Melanocyte of skin (primary cell): ENCODE results near the gene BCL7A. TPM values are rescaled to one million over a fixed set of nuclear protein-coding genes. Genes with fewer than 3 reads are reported as not detected.

Experiments used
- total RNA-seq, 2 donors: library from RNA; depleted of rRNA; stranded (reverse); fragments of >200 nt; gene quantifications; 2 replicates each; pipeline ENCODE4 v1.2.3, GENCODE V29; 2012

BCL7A gene
- 10 to 100 TPM; 10.3 to 10.7 TPM for total RNA-seq

GRCh38 chr12:122021822-122022392 lies at the start of gene BCL7A:
Gene BCL7A, plus strand, starts transcription at chr12:122021884. Its CDS starts 208 bp downstream, at chr12:122022092.

GRCh38 chr12:122078141-122079032 lies 56.7 kb downstream of the BCL7A start, which contains the start of gene MLXIP:
Gene MLXIP, plus strand, starts transcription at chr12:122078756. Its CDS starts 98 bp downstream, at chr12:122078854.

Other genes with a start within 250 kb of the BCL7A start
- 1 to 10 TPM; 6.5 to 7.7 TPM for gene RHOF, start 228.2 kb upstream of the BCL7A start, total RNA-seq
- 1 to 10 TPM; 2.8 to 4.0 TPM for gene SETD1B, start 217.9 kb upstream of the BCL7A start, total RNA-seq
- not detected for gene HPD, start 163.0 kb upstream of the BCL7A start, total RNA-seq
- gene PSMD9, start 133.1 kb upstream of the BCL7A start, total RNA-seq, result 10 to 100 TPM; 45.8 to 62.9 TPM
- gene CFAP251, start 103.3 kb upstream of the BCL7A start, total RNA-seq, result 1 to 10 TPM; 2.0 to 2.8 TPM
- gene MLXIP, start 56.9 kb downstream of the BCL7A start, total RNA-seq, result 10 to 100 TPM; 18.6 to 25.3 TPM
- not detected for gene IL31, start 152.3 kb downstream of the BCL7A start, total RNA-seq
- 1 to 10 TPM; 1.7 to 2.4 TPM for gene LRRC43, start 161.2 kb downstream of the BCL7A start, total RNA-seq
- gene B3GNT4, start 181.8 kb downstream of the BCL7A start, total RNA-seq, result 1 to 10 TPM in 1 of 2 donors, under 1 TPM in 1; 0.67 to 1.7 TPM
- 10 to 100 TPM; 51.6 to 65.3 TPM for gene DIABLO, start 204.2 kb downstream of the BCL7A start, total RNA-seq
- gene VPS33A, start 244.6 kb downstream of the BCL7A start, total RNA-seq, result 10 to 100 TPM; 21.7 to 26.0 TPM